ENCODE data around the gene COL1A1. TPM values are rescaled to one million over a fixed set of nuclear protein-coding genes. Genes with fewer than 3 reads are reported as not detected.

Gene COL1A1
- total and polyA plus RNA-seq, 9 donors, result 71.2 to 1,087 (median 523) TPM

DNA sequence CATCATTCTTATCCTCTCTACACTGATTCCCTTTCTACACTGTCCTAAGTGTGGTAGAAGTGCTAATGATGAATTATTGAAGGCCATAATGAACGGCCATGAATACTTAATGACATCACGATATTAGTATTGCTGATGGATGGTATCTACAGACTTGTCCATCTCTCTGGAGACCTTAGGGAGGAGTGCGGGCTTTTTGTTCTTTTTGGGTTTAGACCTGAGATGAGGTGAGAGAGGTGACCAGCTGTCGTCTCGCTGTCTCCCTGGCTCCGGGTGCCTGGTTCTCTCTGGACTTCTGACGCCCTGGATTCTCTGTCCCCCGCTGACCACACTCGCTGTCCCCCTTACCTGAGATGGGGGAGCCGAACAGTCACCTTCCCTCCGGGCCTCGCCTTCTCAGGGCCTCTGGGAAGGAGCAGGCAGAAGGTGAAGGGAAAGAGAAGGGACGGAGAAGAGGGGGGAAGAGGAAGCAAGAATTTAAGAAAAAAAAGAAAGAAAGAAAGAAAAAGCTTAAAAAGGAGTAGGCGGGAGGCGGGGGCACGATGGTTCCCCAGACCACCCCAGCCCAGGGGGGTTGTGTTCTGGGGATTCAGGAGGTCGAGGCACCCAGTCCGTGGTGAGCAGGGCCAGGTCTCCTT is 18.5 kb downstream of the COL1A1 start:
- WGBS, 3 donors, result 51 to 62% (median 57%) methylated on average over 18 of the region's 18 CpGs
- Histone ChIP-seq H3K27ac (peak overlapping the region; percentile 52 to 57), H3K4me3 (no peak overlapping the region), H3K4me1 (ENCODE audit: insufficient read depth) (peaks cover 4% of the 10 kb centered on the region), H3K36me3 (no peaks in the 10 kb centered on the region), H3K27me3 (no peaks in the 10 kb centered on the region), H3K9me3 (no peaks in the 10 kb centered on the region)
- DNase-seq, result no peak
- intact Hi-C loops (cut with DNase I), result loop anchor here in 2 of 4 donors (2.0 kb wide), 2 partner anchors 14 to 30 kb away; no protein-coding TSS in a partner anchor
- TF ChIP-seq, protein P1, sequence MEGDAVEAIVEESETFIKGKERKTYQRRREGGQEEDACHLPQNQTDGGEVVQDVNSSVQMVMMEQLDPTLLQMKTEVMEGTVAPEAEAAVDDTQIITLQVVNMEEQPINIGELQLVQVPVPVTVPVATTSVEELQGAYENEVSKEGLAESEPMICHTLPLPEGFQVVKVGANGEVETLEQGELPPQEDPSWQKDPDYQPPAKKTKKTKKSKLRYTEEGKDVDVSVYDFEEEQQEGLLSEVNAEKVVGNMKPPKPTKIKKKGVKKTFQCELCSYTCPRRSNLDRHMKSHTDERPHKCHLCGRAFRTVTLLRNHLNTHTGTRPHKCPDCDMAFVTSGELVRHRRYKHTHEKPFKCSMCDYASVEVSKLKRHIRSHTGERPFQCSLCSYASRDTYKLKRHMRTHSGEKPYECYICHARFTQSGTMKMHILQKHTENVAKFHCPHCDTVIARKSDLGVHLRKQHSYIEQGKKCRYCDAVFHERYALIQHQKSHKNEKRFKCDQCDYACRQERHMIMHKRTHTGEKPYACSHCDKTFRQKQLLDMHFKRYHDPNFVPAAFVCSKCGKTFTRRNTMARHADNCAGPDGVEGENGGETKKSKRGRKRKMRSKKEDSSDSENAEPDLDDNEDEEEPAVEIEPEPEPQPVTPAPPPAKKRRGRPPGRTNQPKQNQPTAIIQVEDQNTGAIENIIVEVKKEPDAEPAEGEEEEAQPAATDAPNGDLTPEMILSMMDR (IDR thresholded peaks at IDR 0.05), result no peak
- TF ChIP-seq EP300 (IDR thresholded peaks at IDR 0.05) (no peak), POLR2A (IDR thresholded peaks at IDR 0.05) (no peak)

DNA sequence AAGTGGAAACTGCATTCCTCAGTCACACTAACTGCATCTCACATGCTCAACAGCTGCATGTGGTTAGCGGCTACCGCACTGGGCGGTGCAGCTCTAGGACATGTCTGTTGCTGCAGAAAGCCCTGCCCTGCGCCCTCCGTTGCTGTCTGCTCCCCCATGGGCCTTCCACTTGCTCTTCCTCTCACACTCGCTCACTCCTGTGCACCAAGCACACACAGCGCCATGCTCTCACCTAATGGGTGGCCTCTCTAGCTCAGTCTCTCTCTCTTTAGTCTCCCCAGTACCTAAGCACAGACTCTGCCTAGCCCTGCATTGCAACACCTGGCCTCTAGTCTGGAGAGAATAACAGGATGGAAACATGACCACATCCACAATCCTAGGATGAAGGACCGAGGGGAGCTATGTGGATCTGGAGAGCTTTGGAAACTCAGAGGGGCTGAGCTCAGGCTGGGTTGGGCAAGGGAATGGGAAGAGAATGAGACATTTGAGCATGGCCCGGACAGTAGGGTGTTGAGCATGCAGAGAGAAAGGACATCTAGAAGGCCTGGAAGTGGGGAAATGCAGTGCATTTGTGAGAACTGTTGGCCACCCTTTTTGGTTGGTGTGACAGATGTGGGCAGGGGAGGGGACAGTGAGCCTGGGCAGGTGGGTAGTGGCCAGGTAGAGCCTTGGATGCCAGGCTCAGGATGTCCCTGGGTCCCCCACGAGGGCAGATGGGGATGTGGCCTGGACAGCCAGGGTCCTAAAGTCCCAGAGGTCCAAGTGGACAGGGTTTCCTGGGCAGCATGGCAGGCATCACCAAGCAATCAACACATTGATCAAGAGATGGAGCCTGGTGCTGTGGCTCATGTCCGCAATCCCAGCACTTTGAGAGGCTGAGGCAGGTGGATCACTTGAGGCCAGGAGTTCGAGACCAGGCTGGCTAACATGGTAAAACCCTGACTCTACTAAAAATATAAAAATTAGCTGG is 19.6 kb downstream of the COL1A1 start:
- 49 to 65% (median 58%) methylated on average over 12 of the region's 12 CpGs for WGBS, 3 donors
- no peak overlapping the region for H3K27ac ChIP-seq
- peaks cover 12% of the 10 kb centered on the region for H3K4me1 ChIP-seq (ENCODE audit: insufficient read depth)
- no peaks in the 10 kb centered on the region for H3K27me3 ChIP-seq
- intact Hi-C loops (cut with DNase I), result loop anchor here in 2 of 4 donors (2.0 kb wide), 2 partner anchors 15 to 29 kb away; no protein-coding TSS in a partner anchor
- H3K4me3 ChIP-seq, result no peak overlapping the region
- H3K36me3 ChIP-seq, result no peaks in the 10 kb centered on the region
- DNase-seq, result no peak
- H3K9me3 ChIP-seq, result no peaks in the 10 kb centered on the region
- TF ChIP-seq POLR2A (IDR thresholded peaks at IDR 0.05) (no peak), EP300 (IDR thresholded peaks at IDR 0.05) (no peak)
- TF ChIP-seq, protein P1 (IDR thresholded peaks at IDR 0.05), result no peak

DNA sequence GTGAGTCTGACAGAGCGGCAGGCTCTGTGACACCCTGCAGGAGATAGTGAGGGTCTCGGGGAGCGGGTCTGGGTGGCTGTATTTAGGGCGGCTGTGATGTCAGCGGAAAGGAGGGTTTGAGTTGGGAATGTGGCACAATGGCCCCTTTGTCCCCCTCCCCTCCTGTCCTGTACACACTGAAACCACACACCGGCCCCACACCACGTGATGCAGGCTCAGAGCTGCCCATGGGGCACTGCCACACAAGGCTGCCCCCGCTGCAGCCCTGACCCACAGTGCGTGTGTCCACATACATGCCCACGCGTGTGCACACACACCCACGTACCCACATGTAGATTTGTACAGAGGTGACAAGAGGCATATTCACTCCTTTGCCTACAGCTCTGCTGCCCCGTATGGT is 20.3 kb downstream of the COL1A1 start:
- H3K36me3 ChIP-seq, result no peaks in the 10 kb centered on the region
- 76 to 80% (median 80%) methylated on average over 13 of the region's 13 CpGs for WGBS, 3 donors
- H3K27me3 ChIP-seq, result no peaks in the 10 kb centered on the region
- TF ChIP-seq POLR2A (IDR thresholded peaks at IDR 0.05), result no peak
- TF ChIP-seq EP300 (IDR thresholded peaks at IDR 0.05), result no peak
- TF ChIP-seq, protein P1 (IDR thresholded peaks at IDR 0.05), result no peak
- peaks cover 16% of the 10 kb centered on the region for H3K4me1 ChIP-seq (ENCODE audit: insufficient read depth)
- intact Hi-C loops (cut with DNase I), result no loop called here
- DNase-seq, result peak in 1 of 5 donors; percentile 33
- H3K9me3 ChIP-seq, result no peaks in the 10 kb centered on the region
- H3K4me3 ChIP-seq, result no peak overlapping the region
- H3K27ac ChIP-seq, result no peak overlapping the region

DNA sequence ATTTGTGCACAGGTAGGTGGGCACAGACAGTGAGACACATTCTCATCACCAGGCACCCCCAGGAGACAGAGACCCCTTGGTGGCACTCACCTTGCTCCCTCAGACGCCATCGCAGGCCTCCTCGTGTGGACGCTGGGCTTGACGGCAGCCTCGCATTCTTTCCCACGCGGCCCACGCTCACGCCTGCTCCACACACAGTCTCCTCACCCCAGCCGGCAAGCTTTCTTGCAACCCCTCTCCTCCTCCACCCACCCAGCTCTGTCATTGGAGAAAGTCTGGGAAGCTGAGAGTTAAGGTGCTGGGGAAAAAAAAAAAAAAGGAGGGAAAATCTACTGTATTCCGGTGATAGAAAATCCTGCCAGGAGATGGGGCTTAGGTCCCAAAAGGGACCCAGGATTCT is 20.8 kb downstream of the COL1A1 start:
- Histone ChIP-seq H3K36me3 (no peaks in the 10 kb centered on the region), H3K9me3 (no peaks in the 10 kb centered on the region), H3K27me3 (no peaks in the 10 kb centered on the region), H3K27ac (no peak overlapping the region), H3K4me3 (no peak overlapping the region), H3K4me1 (ENCODE audit: insufficient read depth) (peaks cover 17% of the 10 kb centered on the region)
- DNase-seq, result no peak
- intact Hi-C loops (cut with DNase I), result no loop called here
- 65 to 74% (median 73%) methylated on average over 12 of the region's 12 CpGs for WGBS, 3 donors
- no peak for TF ChIP-seq EP300 (IDR thresholded peaks at IDR 0.05)
- no peak for TF ChIP-seq POLR2A (IDR thresholded peaks at IDR 0.05)
- TF ChIP-seq, protein P1 (IDR thresholded peaks at IDR 0.05), result no peak

Measured in ovary (tissue), 9 donors.